Epithelial cell of prostate (primary cell): Measurements from ENCODE around the gene CLPTM1.
"Not testable (repeated sequence)": the region's sequence is repeated elsewhere in the genome, so short reads cannot be mapped to it uniquely, and the experiment has no call there.

Experiments used
- DNase-seq: peaks from one replicate; pipeline ENCODE4 v3.0.0-alpha.2; 2011; ENCODE audit warnings: low read depth, low spot score
- H3K27ac ChIP-seq: fragments of 450-650 bp; 2 replicates; pipeline ENCODE4 v1.5.1; 2017; ENCODE audit warnings: mild to moderate bottlenecking

CLPTM1 gene, protein sequence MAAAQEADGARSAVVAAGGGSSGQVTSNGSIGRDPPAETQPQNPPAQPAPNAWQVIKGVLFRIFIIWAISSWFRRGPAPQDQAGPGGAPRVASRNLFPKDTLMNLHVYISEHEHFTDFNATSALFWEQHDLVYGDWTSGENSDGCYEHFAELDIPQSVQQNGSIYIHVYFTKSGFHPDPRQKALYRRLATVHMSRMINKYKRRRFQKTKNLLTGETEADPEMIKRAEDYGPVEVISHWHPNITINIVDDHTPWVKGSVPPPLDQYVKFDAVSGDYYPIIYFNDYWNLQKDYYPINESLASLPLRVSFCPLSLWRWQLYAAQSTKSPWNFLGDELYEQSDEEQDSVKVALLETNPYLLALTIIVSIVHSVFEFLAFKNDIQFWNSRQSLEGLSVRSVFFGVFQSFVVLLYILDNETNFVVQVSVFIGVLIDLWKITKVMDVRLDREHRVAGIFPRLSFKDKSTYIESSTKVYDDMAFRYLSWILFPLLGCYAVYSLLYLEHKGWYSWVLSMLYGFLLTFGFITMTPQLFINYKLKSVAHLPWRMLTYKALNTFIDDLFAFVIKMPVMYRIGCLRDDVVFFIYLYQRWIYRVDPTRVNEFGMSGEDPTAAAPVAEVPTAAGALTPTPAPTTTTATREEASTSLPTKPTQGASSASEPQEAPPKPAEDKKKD

DNA sequence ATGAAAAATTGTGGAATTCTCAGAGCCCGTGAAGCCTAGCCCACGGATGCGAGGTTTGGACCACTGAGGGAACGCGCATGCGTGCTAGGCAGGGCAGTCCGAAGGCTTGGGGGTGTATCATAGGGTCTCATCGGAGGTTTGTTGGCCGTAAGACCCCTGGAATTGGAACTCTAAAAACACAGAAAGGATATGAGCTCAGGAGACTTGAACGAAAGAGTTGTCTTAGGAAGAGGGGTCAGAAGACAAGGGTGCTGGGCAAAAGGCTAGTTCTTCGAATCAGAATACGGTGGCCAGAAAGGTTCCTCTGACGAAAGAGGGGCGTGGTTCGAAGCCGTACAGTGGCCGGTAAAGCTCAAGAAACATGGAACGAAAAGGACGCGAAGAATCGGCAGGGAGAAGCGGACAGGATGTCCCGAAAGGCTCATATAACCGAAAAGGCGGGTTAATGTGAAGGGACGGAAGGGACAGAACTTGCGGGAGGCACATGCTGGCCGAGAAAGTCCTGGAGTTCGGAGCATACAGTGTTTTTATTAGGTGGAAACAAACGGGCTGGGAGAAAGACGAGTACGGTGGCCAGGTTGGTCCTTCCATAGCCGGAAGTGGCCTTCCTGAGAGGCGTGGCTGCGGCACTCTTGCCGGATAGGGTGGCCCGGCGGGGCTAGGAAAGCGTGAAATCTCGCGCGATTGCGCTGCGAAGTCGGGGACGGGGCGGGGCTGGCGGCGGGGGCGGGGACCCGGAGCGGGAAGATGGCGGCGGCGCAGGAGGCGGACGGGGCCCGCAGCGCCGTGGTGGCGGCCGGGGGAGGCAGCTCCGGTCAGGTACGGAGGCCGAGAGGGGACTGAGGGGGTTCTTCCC, at the start of gene CLPTM1:
Gene CLPTM1, plus strand, starts transcription at position 732 of the 856 bp plus-strand sequence. Its CDS starts 16 bp downstream, at position 748.
- peak within 1 kb of the TSS; percentile 92 for H3K27ac ChIP-seq
- DNase-seq: peak; percentile 88

DNA sequence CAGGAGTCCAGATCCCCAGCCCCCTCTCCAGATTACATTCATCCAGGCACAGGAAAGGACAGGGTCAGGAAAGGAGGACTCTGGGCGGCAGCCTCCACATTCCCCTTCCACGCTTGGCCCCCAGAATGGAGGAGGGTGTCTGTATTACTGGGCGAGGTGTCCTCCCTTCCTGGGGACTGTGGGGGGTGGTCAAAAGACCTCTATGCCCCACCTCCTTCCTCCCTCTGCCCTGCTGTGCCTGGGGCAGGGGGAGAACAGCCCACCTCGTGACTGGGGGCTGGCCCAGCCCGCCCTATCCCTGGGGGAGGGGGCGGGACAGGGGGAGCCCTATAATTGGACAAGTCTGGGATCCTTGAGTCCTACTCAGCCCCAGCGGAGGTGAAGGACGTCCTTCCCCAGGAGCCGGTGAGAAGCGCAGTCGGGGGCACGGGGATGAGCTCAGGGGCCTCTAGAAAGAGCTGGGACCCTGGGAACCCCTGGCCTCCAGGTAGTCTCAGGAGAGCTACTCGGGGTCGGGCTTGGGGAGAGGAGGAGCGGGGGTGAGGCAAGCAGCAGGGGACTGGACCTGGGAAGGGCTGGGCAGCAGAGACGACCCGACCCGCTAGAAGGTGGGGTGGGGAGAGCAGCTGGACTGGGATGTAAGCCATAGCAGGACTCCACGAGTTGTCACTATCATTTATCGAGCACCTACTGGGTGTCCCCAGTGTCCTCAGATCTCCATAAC, 49.6 kb upstream of the CLPTM1 start, which contains the start of gene APOE:
Gene APOE, plus strand, starts transcription at position 360 of the 724 bp plus-strand sequence. CDS start 829 bp downstream, outside the sequence.
- DNase-seq: no peak
- H3K27ac ChIP-seq: no peak within 1 kb of the TSS

DNA sequence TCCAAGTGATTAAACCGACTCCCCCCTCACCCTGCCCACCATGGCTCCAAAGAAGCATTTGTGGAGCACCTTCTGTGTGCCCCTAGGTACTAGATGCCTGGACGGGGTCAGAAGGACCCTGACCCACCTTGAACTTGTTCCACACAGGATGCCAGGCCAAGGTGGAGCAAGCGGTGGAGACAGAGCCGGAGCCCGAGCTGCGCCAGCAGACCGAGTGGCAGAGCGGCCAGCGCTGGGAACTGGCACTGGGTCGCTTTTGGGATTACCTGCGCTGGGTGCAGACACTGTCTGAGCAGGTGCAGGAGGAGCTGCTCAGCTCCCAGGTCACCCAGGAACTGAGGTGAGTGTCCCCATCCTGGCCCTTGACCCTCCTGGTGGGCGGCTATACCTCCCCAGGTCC, 47.6 kb upstream of the CLPTM1 start:
- no peak overlapping the region for H3K27ac ChIP-seq
- no peak for DNase-seq

DNA sequence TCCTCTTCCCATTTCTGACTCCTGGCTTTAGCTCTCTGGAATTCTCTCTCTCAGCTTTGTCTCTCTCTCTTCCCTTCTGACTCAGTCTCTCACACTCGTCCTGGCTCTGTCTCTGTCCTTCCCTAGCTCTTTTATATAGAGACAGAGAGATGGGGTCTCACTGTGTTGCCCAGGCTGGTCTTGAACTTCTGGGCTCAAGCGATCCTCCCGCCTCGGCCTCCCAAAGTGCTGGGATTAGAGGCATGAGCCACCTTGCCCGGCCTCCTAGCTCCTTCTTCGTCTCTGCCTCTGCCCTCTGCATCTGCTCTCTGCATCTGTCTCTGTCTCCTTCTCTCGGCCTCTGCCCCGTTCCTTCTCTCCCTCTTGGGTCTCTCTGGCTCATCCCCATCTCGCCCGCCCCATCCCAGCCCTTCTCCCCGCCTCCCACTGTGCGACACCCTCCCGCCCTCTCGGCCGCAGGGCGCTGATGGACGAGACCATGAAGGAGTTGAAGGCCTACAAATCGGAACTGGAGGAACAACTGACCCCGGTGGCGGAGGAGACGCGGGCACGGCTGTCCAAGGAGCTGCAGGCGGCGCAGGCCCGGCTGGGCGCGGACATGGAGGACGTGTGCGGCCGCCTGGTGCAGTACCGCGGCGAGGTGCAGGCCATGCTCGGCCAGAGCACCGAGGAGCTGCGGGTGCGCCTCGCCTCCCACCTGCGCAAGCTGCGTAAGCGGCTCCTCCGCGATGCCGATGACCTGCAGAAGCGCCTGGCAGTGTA, 46.9 kb upstream of the CLPTM1 start:
- H3K27ac ChIP-seq: no peak overlapping the region

DNA sequence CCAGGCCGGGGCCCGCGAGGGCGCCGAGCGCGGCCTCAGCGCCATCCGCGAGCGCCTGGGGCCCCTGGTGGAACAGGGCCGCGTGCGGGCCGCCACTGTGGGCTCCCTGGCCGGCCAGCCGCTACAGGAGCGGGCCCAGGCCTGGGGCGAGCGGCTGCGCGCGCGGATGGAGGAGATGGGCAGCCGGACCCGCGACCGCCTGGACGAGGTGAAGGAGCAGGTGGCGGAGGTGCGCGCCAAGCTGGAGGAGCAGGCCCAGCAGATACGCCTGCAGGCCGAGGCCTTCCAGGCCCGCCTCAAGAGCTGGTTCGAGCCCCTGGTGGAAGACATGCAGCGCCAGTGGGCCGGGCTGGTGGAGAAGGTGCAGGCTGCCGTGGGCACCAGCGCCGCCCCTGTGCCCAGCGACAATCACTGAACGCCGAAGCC, 46.3 kb upstream of the CLPTM1 start:
- DNase-seq: no peak
- H3K27ac ChIP-seq: no peak overlapping the region

More for the DNA sequence above, 46.9 kb upstream of the CLPTM1 start:
- DNase-seq: no peak

DNA sequence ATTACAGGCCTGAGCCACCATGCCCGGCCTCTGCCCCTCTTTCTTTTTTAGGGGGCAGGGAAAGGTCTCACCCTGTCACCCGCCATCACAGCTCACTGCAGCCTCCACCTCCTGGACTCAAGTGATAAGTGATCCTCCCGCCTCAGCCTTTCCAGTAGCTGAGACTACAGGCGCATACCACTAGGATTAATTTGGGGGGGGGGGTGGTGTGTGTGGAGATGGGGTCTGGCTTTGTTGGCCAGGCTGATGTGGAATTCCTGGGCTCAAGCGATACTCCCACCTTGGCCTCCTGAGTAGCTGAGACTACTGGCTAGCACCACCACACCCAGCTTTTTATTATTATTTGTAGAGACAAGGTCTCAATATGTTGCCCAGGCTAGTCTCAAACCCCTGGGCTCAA, 45.4 kb upstream of the CLPTM1 start:
- DNase-seq: no peak

DNA sequence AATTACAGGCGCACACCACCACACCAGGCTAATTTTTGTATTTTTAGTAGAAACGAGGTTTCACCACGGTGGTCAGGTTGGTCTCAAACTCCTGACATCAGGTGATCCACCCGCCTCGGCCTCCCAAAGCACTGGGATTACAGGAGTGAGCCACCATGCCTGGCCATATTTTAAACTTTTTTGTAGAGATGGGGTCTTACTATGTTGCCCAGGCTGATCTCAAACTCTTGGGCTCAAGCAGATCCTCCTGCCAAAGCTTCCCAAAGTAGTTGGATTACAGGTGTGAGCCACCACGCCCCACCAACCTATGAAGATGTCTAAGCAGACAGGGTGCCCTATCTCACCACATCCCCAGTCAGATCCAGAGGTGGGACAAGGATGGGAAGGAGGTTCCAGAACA, 43.3 kb upstream of the CLPTM1 start:
- not testable (repeated sequence) for DNase-seq, H3K27ac ChIP-seq

More for the DNA sequence above, 45.4 kb upstream of the CLPTM1 start:
- H3K27ac ChIP-seq: no peak overlapping the region

DNA sequence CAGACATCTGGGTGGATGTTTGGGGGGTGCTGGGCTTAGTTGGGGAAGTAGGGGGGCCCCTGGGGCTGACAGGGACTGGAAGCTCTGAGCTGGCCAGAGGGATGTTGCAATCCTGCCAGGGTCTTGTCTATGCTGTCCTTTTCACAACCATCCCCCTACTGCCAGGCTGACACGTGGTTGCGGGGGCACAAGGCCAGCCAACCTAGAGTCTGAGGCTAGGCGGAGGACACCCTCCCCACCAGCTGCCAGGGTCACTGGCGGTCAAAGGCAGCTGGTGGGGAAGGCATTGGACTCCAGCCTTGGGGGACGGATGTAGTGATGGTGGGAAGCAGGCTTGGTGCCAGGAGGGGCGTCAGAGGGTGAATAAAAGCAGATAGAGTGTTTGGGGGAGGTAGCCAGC, 42.3 kb upstream of the CLPTM1 start:
- DNase-seq: no peak
- H3K27ac ChIP-seq: no peak overlapping the region

DNA sequence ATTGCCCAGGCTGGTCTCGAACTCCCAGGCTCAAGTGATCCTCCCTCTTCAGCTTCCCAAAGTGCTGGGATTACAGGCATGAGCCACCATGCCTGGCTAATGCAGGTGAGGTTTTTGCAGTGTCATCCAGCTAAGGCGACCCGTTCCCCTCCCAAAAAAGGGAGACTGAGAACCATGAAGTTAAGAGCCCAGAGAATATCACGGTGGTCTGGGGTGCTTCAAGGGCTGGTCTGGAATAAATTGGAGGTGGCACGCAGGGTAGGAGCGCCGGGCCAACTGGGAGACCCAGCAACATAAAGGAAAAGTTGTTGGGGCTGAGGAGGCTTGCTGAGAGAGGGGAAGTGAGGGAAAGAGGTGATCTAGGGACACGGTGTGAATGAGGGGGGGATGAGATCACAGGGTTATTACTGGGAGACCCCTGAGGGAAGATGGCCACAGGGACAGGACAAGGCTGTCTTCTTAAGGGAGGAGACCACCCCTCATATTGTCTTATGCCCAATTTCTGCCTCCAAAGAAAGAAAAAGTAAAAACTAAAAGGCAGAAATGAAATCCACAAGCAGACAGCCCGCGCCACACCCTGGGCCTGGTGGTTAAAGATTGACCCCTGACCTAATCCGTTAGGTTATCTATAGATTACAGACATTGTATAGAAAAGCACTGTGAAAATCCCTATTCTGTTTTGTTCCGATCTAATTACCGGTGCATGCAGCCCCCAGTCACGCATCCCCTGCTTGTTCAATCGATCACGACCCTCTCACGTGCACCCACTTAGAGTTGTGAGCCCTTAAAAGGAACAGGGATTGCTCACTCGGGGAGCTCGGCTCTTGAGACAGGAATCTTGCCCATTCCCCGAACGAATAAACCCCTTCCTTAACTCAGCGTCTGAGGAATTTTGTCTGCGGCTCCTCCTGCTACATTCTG, 41.4 kb upstream of the CLPTM1 start:
- H3K27ac ChIP-seq: not testable (repeated sequence)

DNA sequence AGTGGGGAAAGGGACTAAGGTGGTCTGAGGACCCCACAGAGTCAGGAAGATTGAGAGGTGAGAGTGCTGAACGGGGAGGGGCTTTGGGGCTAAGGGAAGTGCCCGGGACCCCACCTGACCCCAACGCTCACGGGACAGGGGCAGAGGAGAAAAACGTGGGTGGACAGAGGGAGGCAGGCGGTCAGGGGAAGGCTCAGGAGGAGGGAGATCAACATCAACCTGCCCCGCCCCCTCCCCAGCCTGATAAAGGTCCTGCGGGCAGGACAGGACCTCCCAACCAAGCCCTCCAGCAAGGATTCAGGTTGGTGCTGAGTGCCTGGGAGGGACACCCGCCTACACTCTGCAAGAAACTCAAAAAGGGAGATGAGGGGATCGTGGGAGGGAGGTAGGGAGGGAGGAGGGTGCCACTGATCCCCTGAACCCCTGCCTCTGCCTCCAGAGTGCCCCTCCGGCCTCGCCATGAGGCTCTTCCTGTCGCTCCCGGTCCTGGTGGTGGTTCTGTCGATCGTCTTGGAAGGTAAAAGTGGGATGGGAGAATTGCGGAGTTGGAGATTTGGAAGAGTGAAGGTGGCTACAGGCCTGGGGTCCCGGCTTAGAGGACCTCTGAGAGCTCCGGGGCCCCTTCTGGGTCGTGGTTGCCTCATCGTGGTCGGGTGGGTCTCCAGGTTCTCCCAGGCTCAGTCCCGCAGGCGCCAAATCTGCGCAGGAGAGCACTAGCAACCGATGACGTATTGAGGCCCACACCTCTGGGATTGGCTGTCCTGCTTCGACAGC, 40.6 kb upstream of the CLPTM1 start, which contains the start of gene APOC1:
Gene APOC1, plus strand, starts transcription at position 176 of the 774 bp plus-strand sequence. Its CDS starts 284 bp downstream, at position 460.
- not testable (repeated sequence) for H3K27ac ChIP-seq

More for the DNA sequence above, 41.4 kb upstream of the CLPTM1 start:
- not testable (repeated sequence) for DNase-seq

DNA sequence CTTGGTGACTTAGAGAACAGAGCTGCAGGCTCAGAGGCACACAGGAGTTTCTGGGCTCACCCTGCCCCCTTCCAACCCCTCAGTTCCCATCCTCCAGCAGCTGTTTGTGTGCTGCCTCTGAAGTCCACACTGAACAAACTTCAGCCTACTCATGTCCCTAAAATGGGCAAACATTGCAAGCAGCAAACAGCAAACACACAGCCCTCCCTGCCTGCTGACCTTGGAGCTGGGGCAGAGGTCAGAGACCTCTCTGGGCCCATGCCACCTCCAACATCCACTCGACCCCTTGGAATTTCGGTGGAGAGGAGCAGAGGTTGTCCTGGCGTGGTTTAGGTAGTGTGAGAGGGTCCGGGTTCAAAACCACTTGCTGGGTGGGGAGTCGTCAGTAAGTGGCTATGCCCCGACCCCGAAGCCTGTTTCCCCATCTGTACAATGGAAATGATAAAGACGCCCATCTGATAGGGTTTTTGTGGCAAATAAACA, 30.9 kb upstream of the CLPTM1 start:
- DNase-seq: no peak
- no peak overlapping the region for H3K27ac ChIP-seq

More for the DNA sequence above, 40.6 kb upstream of the CLPTM1 start, which contains the start of gene APOC1:
- not testable (repeated sequence) for DNase-seq

DNA sequence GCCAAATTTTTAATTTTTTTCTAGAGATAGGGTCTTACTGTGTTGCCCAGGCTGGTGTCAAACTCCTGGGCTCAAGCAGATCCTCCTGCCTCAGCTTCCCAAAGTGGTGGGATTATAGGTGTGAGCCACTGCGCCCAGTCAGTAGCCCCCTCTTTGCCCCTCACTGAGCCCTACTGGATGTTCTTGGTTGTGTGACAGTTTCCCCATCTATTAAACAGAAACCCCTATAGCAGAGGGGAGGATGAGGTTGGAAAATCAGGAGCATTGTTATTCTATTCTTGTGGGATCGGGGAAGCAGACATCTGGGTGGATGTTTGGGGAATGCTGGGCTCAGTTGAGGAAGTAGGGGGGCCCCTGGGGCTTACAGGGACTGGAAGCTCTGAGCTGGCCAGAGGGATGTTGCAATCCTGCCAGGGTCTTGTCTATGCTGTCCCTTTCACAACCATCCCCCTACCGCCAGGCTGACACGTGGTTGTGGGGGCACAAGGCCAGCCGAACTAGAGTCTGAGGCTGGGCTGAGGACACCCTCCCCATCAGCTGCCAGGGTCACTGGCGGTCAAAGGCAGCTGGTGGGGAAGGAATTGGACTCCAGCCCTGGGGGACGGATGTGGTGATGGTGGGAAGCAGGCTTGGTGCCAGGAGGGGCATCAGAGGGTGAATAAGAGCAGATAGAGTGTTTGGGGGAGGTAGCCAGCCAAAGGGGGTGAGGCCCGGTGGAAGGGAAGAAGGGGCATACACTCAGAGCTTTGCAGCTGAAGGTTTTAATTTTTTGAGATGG, 29.9 kb upstream of the CLPTM1 start:
- no peak for DNase-seq
- H3K27ac ChIP-seq: no peak overlapping the region

DNA sequence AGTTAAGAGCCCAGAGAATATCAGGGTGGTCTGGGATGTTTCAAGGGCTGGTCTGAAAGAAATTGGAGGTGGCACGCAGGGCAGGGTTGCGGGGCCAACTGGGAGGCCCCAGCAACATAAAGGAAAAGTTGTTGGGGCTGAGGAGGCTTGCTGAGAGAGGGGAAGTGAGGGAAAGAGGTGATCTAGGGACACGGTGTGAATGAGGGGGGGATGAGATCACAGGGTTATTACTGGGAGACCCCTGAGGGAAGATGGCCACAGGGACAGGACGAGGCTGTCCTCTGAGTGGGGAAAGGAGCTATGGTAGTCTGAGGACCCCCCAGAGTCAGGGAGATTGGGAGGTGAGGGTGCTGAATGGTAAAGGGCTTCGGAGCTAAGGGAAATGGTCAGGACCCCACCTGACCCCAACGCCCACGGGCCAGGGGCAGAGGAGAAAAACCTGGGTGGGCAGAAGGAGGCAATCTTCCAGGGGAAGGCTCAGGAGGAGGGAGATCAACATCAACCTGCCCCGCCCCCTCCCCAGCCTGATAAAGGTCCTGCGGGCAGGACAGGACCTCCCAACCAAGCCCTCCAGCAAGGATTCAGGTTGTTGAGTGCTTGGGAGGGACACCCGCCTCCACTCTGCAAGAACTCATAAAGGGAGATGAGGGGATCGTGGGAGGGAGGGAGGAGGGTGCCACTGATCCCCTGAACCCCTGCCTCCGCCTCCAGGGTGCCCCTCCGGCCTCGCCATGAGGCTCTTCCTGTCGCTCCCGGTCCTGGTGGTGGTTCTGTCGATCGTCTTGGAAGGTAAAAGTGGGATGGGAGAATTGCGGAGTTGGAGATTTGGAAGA, 28.7 kb upstream of the CLPTM1 start:
- not testable (repeated sequence) for H3K27ac ChIP-seq, DNase-seq

DNA sequence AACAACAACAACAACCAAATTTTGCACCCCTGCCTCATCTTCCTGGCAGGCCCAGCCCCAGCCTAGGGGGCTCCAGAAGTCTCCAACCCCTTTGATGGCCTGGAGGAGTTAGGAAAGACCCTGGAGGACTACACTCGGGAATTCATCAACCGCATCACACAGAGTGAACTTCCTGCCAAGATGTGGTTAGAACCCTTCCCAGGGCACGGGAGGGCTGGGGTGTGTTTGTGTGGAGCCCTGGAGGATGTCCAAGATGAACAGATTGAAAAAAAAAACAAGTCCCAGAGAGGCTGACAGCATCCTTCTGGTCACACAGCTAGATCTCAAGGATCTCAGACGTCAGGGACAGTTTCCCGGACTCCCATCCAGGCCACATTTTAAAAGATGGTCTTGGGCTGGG, 27.4 kb upstream of the CLPTM1 start:
- H3K27ac ChIP-seq: no peak overlapping the region
- DNase-seq: no peak

DNA sequence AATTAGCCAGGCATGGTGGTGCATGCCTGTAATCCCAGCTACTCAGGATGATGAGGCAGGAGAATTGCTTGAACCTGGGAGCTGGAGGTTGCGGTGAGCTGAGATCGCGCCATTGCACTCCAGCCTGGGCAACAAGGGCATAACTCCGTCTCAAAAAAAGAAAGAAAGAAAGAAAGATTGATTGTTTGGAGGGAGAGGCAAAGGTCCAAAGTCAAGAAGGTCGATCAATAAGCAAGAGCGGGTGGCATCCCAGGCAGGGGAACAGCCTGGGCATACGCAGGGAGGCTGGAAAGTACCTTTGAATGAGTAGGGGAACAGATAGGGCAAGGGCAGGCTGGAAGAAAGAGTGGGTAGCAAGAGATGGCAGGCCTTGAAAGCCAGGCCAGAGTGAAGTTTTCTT, 25.1 kb upstream of the CLPTM1 start:
- no peak for DNase-seq

More for the DNA sequence above, 25.1 kb upstream of the CLPTM1 start:
- H3K27ac ChIP-seq: no peak overlapping the region
